HG02970 (cell line): ENCODE data around the gene ARHGDIA.

Experiments
- ATAC-seq: cut with Tn5 transposase; IDR thresholded peaks from one replicate; pipeline ENCODE4 v1.9.1; 2021; ENCODE audit warnings: mild to moderate bottlenecking, moderate library complexity, moderate number of reproducible peaks; ENCODE audit not compliant: unreplicated experiment, low FRiP score

The ARHGDIA gene

DNA sequence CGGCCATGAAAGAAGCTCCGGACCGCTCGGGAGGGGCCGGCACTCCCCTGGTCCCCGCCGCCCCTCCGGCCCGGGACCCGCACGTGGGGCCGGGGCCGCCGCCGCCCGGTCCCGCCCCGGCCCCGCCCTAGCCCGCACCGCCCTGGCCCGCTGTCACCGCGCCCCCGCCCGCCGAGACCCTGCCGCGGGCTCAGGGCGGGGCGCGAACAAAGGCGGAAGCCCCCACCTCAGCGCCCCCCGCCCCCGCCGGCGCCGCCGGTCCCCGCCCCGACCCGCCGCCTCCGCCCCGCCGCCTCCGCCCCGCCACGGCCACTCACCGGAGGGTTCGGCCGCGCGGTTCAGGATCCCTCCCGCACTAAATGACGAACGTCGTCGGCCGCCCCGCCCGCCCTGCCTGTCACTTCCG is at the start of gene ARHGDIA:
Gene ARHGDIA (minus strand): TSS at position 357 of the 406 bp plus-strand sequence. CDS start 1,407 bp downstream, outside the sequence.
- ATAC-seq = peak; percentile 30

DNA sequence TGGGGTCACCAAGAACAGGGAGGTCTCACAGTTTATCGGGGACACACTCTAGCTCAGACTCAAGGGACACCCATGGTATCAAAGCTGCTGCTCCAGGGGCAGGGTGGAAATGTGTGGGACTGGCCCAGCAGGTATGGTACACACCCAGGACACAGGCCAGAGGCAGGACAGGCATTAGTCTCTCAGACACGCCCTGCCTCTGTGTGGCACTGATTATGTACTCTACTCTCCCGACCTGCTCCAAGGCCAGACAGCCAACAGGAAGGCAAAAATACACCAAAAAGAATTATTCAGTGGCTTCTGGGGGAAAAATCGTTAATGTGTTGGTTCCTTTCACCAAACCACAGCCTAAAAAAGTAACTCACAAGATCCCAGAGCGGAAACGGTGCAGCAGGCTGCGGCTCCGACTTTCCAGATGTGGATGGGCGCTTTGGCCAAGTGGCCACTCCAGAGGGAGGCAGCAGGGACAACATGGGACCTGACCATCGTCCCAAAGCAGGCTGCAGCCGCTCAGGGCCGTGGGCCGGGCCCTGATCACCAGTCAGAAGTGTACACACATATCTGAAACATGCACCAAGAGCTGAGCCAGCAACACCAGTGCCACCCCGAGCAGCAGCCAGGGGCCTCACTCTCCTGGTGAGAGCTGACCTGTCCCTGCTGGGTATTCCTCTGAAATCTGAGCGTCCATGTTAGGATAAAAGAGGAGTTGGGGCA is 47.9 kb upstream of the ARHGDIA start:
- no peak for ATAC-seq

DNA sequence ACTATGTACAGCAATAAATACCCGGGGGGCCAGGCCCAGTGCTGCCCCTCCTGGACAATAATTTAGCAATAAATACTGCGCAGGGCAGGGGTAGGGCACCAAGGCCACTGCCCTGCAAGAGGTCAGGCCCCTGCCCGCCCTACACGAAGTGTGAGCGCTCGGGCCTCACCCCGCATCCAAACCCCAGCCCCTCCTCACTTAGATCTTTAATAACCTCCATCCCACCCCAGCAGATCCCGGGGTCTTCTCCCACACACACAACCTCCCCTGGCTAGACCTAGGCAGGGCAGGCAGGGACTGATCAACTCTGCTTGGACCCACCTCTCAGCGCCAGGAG is 47.2 kb upstream of the ARHGDIA start:
- ATAC-seq = peak; percentile 10

DNA sequence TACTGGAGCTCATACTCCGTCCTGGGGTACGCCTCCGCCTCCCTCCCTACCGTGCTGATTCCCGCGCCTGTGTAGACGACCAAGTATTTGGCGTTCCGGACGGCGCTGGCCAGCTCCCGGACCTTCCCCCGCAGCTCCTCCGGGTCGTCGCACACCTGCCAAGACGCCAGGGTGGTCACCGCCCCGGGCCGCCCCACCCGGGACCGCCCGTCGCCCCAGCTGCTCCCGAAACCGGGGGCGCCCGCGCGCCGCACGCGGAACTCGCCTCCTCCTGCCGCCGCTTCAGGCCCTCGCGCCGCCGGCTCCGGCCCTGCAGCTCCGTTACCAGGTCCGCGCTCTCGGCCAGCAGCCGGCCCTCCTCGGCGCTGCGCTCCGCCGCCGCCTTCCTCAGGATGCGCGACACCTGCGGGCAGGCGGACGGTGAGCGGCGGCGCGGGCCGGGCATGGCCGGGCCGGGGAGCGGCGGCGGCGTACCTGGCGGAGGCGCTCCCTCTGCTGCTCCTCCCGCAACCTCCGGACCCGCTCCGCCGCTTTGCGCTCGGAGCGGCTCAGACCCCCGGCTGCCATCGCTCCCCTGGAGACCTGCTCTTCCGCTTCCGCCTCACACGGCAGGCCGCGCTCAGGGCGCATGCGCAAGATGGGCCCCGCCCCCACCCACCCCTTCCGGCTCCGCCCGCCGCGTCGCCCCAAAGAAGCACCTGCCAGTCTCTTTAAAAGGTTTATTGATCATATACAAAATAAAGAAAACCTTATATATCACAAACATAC is 46.6 kb upstream of the ARHGDIA start, which contains the start of gene SIRT7:
Gene SIRT7 (minus strand): TSS at position 612 of the 768 bp plus-strand sequence. CDS start 45 bp downstream, at position 567.
- ATAC-seq = peak; percentile 67

DNA sequence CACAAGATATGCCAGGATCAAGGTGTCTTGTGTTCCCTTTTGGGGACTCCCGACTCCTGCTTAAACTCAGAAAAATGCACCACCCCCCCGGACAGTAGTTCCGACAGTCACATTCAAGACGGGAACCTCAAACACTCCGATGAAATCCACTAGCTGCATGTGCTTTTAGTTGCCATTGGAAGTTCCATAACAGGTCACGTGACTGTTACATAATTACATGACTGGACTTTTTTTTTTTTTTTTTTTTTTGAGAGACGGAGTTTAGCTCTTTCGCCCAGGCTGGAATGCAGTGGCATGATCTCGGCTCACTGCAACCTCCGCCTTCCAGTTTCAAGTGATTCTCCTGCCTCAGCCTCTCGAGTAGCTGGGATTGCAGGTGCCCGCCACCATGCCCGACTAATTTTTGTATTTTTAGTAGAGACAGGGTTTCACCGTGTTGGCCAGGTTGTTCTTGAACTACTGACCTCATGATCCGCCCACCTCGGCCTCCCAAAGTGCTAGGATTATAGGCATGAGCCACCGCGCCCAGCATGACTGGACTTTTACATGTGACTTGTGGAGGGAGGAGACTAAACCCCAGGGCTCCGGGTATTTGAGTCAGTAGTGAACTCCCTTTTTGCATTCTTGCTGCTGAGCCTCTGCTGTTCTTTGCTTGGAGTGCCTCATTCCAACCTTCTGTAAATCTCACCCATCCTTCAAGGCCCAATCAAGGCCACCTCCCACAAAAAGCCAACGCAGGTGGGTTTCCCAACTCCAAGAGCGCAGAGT is 45.3 kb upstream of the ARHGDIA start:
- no peak for ATAC-seq

DNA sequence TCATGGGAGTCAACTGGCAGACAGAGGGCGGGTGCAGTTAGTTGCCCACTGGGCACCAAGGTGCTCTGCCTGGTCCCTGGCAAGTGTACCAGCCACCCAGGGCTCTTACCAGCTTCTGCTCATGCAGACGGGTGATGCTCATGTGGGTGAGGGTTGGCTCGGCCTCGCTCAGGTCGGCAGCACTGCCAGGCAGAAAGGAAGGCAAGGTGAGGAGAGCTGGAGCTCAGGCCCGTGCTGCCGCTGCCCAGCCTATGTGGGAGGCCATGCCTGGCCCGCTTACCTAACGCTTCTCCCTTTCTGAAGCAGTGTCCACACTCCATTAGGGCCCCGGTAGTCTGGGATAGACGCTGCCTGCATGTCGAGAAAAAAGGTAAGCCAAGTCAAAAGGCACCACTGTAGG is 44.2 kb upstream of the ARHGDIA start:
- no peak for ATAC-seq

DNA sequence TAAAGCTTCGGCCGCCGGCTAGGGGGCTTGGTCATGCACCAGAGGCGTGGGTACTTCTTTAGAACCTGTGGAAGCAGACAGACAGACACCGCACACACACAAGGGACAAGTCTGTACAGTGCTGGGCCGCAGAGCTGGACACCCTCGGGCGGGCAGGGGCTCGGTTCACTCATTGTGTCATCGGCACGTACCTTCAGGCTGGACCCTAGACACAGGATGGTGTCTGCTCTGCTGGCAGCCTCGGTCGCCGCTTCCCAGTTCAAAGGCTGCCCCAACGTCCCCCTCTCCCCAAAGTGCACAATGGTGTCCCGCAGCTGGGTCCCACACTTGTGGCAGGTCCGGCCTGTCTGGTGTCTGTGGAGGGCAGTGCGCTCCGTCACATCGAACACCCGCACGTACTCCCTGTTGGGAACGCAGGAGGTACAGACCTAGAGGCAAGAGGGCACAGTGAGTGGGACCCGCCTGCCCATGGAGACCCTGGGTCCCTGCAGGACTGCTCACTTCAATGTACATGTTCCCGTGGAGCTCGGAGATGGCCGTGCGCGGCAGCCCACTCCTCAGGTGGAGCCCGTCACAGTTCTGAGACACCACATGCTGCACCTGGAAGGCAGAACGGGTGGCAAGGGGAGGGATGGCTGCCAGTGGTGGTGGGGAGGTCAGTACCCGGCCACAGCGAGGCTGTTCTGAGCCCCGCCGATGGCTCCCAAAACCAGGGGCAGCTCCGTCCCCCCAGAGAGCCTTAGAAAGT is 43.1 kb upstream of the ARHGDIA start:
- ATAC-seq = no peak

GRCh38 chr17:81913394-81914102 is 42.4 kb upstream of the ARHGDIA start:
- no peak for ATAC-seq

DNA sequence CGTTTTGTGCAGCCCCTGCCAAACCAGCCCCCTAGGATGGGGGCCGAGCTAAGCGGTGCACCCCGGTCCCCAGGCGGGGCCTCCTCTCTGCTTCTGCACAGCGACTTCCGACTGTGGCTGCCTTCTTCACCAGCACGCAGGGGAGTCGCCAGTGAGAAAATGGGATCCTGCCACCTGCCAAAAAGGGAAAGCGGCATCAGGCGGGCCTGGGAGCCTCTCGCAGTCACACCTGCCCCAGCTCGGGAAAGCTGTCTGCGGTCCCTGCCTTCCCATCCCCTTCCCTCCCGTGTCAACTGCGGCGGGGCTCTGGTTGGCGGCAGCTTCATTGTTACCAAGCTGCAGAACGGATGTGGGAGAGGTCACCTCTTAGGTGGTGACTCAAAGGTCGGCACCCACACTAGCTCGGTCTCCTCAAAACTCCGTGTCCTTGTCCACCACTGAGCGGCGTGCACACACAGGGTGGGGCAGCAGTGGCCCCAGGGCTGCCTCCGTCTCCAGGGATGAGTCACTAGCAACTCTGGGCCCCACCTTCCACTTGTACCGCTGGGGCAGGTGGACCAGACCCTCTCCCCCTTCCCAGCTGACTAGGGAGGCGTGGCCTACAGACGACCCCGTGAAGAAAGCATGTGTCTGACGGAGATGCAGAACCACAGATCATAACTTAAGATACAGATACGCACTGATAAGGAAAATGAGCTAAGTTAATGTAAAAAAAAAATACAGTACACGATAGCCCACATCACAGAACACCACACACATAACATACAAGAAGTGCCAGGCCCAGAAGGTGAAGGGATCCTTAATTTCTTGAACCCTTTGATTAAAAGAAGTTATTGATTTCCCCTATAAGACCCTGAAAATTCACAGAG is 41.5 kb upstream of the ARHGDIA start:
- no peak for ATAC-seq

GRCh38 chr17:81911969-81912368 is 40.8 kb upstream of the ARHGDIA start:
- ATAC-seq = no peak

- peak; percentile 67 for ATAC-seq
Observed at GRCh38 chr17:81911277-81911961, 40.3 kb upstream of the ARHGDIA start, which contains the start of gene PCYT2. TSS of gene PCYT2 (minus strand) at chr17:81911399. CDS start at chr17:81911355, 44 bp downstream.

- ATAC-seq = peak; percentile 42
Observed at GRCh38 chr17:81910840-81911276, 39.7 kb upstream of the ARHGDIA start.

DNA sequence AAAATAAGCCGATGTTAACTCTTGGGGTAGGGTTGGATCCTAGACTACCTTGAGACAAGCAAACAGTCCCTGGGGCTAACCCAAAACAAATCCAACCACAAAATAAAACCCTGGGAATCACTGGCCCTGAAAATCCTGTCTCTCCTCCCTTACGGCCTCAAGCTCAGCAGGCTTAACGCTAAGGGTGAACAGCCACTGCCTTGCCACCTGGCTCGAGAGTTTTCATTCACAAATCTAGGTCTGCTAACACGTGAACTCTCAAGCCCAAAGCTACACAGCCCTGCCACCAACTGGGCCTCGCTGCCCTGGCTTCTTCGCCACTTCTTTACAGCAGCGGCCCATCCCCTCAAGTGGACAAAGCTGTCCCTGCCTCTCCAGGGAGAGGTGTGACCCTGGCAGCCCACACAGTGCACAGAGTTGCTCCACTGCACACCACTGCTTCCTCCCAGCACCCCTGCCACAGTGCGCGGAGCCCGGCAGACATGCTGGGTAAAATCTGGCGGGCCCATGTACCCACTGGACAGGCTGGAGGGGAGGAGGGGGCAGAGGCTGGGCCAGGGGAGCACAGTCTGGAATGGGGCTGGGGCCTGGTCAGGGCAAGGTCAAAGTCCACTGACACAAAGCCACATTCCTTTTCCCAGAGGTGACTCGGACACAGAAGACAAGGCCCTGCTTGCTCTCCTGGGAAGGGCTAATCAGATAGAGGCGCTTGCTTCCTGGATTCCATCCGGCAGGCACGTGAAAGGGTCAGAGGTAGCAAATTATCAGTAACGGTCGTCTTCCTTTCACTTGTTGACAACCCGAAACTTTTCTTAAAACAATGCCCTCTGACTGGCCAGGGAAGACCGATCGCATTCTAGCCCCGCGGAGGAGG is 39.1 kb upstream of the ARHGDIA start:
- no peak for ATAC-seq

- no peak for ATAC-seq
Observed at GRCh38 chr17:81909231-81909630, 38.1 kb upstream of the ARHGDIA start.

DNA sequence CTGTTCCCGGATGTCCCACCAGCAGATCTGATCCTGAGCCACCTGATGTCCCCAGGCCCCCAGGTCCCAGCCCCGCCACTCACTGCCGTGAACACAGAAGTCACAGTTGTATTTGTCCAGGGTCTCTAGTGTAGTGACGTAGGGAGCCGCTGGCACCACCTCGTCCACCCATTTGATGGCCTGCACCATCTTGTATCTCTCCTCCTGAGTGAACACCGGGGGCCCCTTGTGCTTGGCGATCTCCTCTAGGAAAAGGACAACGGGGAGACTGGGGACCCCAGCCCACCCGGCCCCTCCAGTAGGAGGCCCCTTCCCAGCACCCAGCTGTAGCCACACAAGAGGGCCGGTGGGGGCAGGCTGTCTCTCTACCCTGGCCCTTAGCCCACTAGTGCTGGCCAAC is 37.7 kb upstream of the ARHGDIA start:
- ATAC-seq = no peak

DNA sequence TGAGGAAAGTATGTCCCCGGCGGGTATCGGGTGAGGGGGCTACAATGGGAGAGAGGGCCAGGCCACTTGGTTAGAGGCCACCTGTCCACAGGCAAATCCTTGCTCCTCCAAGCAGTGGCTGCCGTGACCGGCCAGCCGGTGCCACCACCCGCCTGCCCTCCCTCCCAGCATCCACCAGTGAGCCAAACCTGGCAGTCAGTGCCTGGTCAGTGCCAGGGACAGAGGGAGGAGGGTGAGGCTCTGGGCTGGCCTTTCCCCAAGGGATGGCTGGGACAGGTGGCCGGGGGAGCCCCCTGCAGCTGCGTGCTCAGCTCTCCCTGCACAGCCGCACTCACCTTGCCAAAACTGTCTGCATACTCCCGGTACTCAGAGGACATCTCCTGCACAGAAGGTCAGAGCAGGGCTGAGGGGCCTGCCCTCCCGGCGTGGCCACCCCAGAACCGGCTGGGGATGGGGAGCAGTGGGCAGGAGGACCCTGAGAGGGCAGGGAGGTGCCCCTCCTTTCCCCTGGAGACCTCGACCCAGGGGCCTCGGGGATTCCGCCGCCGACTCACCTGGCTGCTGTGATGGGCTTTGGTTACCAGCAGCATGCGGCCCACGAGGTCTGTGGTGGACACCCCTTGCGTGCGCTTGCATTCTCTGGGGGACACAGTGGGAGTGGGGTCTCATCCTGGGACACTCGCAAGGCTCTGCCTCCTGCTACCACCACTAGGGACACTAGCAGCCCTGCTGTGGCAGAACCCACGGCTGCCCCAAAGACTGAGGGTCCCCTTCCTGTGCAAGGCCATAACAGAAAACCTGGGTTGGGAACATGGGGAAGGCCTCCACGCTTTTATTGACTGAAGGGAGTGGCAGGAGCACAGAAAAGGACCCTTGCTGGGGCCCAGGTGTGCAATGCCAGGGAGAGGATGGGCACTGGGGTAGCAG is 36.3 kb upstream of the ARHGDIA start:
- no peak for ATAC-seq
